OCI-LY1 (cell line): ENCODE data around the gene ZAP70.

Experiments used
- H2AFZ ChIP-seq: fragments of 200-600 bp; sonication (generic), shearing (Covaris generic); 2 replicates; pipeline ENCODE4 v1.6.0; 2014; ENCODE audit warnings: antibody characterized with exemption, mild to moderate bottlenecking, low read length
- H3F3A ChIP-seq: fragments of 200-600 bp; sonication (generic), shearing (Covaris generic); 2 replicates; pipeline ENCODE4 v1.6.0; 2014; ENCODE audit warnings: mild to moderate bottlenecking, antibody characterized with exemption, low read length, moderate library complexity; ENCODE audit not compliant: insufficient read depth
- H3K27ac ChIP-seq: fragments of 200-600 bp; sonication (generic); 2 replicates; pipeline ENCODE4 v1.5.1; 2014; ENCODE audit warnings: low read length, mixed run types, mild to moderate bottlenecking, low read depth; ENCODE audit not compliant: poor library complexity, severe bottlenecking
- H3K27me3 ChIP-seq: fragments of 200-600 bp; sonication (generic); 2 replicates; pipeline ENCODE4 v1.6.0; 2014; ENCODE audit warnings: antibody characterized with exemption, mild to moderate bottlenecking, low read length, moderate library complexity; ENCODE audit not compliant: insufficient read depth
- H3K36me3 ChIP-seq: fragments of 200-600 bp; sonication (generic); 2 replicates; pipeline ENCODE4 v1.6.1; 2014; ENCODE audit warnings: mild to moderate bottlenecking, antibody characterized with exemption, low read length, moderate library complexity, mixed read lengths; ENCODE audit not compliant: insufficient read depth
- H3K4me1 ChIP-seq: fragments of 200-600 bp; sonication (generic); 2 replicates; pipeline ENCODE4 v1.5.1; 2014; ENCODE audit warnings: mild to moderate bottlenecking, low read length, moderate library complexity; ENCODE audit not compliant: insufficient read depth, severe bottlenecking
- H3K4me2 ChIP-seq: fragments of 200-600 bp; sonication (generic), shearing (Covaris generic); 2 replicates; pipeline ENCODE4 v1.6.1; 2014; ENCODE audit warnings: low read length
- H3K4me3 ChIP-seq: fragments of 200-600 bp; sonication (generic); 2 replicates; pipeline ENCODE4 v1.5.1; 2014; ENCODE audit warnings: low read length, low read depth, mild to moderate bottlenecking, mixed read lengths; ENCODE audit not compliant: poor library complexity, severe bottlenecking
- H3K79me2 ChIP-seq: fragments of 200-600 bp; shearing (Covaris generic); 2 replicates; pipeline ENCODE4 v1.6.1; 2016; ENCODE audit warnings: mixed run types, low read length, mixed read lengths; ENCODE audit not compliant: insufficient read depth
- H3K9ac ChIP-seq: fragments of 200-600 bp; sonication (generic), shearing (Covaris generic); 2 replicates; pipeline ENCODE4 v1.6.1; 2014; ENCODE audit warnings: mild to moderate bottlenecking, low read length, mixed read lengths
- H3K9me2 ChIP-seq: fragments of 200-600 bp; sonication (generic), shearing (Covaris generic); 2 replicates; pipeline ENCODE4 v1.6.1; 2014; ENCODE audit warnings: low read depth, mild to moderate bottlenecking, low read length, mixed read lengths
- H3K9me3 ChIP-seq: fragments of 200-600 bp; shearing (Covaris generic); 2 replicates; pipeline ENCODE4 v1.6.1; 2014; ENCODE audit warnings: low read length, mixed read lengths
- H4K20me1 ChIP-seq: fragments of 200-600 bp; sonication (generic), shearing (Covaris generic); 2 replicates; pipeline ENCODE4 v1.6.0; 2016; ENCODE audit warnings: mild to moderate bottlenecking, low read length; ENCODE audit not compliant: insufficient read depth
- CTCF ChIP-seq: fragments of 200-600 bp; sonication (generic), shearing (Covaris generic); IDR thresholded peaks from 2 replicates; pipeline ENCODE4 v1.5.1; 2017; ENCODE audit warnings: mild to moderate bottlenecking, antibody characterized with exemption, low read length, moderate library complexity, mixed read lengths
- EZH2 ChIP-seq: fragments of 200-600 bp; sonication (generic), shearing (Covaris generic); IDR thresholded peaks from 2 replicates; pipeline ENCODE4 v1.8.0; 2017; ENCODE audit warnings: borderline replicate concordance, mixed run types, mild to moderate bottlenecking, antibody characterized with exemption, low read length, moderate library complexity, mixed read lengths

ZAP70 gene

DNA sequence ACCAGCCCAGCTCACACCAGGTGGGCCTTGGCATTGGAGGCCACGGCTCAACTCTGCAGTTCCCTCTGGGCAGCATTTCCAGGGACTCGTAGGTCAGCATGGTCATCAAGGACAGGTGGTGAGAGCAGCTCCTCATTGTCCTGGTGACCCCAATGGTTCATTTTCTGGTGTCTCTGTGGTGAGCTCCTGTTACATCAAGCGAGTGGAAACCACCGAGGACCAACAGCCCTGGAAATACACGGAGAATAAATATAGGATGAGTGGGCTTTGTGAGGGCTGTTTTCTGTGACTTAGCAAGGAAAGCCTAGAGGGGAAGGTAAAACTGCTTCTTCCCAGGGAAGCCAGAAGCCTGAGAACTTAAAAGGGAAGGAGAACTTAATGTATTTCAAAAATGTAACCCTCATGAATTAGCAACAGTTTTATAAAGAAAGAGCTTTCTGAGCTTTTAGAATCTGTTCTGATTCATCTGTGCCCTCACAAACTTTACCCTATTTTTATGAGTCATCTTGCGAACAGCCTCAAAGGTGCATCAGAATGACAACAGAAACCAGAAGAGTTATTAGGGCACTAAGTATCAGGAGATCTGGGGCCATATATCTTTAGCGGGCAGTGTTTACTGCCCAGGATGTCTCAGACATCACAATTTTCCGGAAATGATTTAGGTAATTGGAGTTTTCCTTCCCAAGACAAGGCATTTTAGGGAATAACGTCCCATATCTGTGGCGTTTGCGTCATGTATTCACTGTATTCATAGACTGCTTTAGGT lies 25.1 kb upstream of the ZAP70 start:
- no peaks in the 10 kb centered on the region for H3K27me3 ChIP-seq
- H3F3A ChIP-seq = no peaks in the 10 kb centered on the region
- H3K4me2 ChIP-seq = no peak overlapping the region
- no peaks in the 10 kb centered on the region for H3K79me2 ChIP-seq
- H4K20me1 ChIP-seq = no peaks in the 10 kb centered on the region
- no peak overlapping the region for H3K9ac ChIP-seq
- no peaks in the 10 kb centered on the region for H3K4me1 ChIP-seq
- no peak overlapping the region for H2AFZ ChIP-seq
- TF ChIP-seq EZH2 (no peak), CTCF (no peak)
- H3K4me3 ChIP-seq = no peak overlapping the region
- H3K36me3 ChIP-seq = no peaks in the 10 kb centered on the region
- H3K9me3 ChIP-seq = no peaks in the 10 kb centered on the region
- H3K27ac ChIP-seq = no peak overlapping the region
- H3K9me2 ChIP-seq = no peaks in the 10 kb centered on the region

DNA sequence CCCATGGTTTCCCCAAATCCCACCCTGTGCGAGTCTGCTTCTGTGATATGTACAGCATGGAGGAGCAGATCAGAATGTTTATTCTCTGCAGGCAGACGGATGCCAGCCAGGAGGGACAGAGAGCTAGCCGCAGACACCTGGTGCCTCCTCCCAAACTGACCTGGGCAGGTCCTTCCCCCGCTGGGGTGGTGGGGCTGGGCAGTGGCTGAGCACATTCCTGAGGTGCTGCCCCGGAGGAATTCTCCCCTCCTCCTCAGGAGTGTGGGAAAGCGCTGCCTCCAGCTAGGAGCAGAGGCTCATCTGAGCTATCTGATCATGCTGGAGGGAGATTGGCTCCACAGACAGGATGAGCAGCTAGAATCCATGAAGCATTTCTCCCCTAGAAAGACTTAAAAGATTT lies 22.2 kb upstream of the ZAP70 start:
- Histone ChIP-seq H3K27ac (no peak overlapping the region), H3K36me3 (no peaks in the 10 kb centered on the region), H3K79me2 (no peaks in the 10 kb centered on the region), H3K4me2 (no peak overlapping the region), H3K9ac (no peak overlapping the region), H3K27me3 (no peaks in the 10 kb centered on the region), H3K4me1 (no peaks in the 10 kb centered on the region), H3F3A (no peaks in the 10 kb centered on the region), H2AFZ (no peak overlapping the region), H3K9me3 (no peaks in the 10 kb centered on the region), H3K9me2 (no peaks in the 10 kb centered on the region), H3K4me3 (no peak overlapping the region), H4K20me1 (no peaks in the 10 kb centered on the region)
- TF ChIP-seq EZH2 (no peak), CTCF (no peak)

- H3K9ac ChIP-seq = no peak overlapping the region
- no peak overlapping the region for H3K4me2 ChIP-seq
- H3K79me2 ChIP-seq = no peaks in the 10 kb centered on the region
- H3K36me3 ChIP-seq = no peaks in the 10 kb centered on the region
- H3K27ac ChIP-seq = no peak overlapping the region
- TF ChIP-seq EZH2 (no peak), CTCF (no peak)
- H2AFZ ChIP-seq = no peak overlapping the region
- H3K9me3 ChIP-seq = no peaks in the 10 kb centered on the region
- no peaks in the 10 kb centered on the region for H3K9me2 ChIP-seq
- H4K20me1 ChIP-seq = no peaks in the 10 kb centered on the region
- no peaks in the 10 kb centered on the region for H3K27me3 ChIP-seq
- no peak overlapping the region for H3K4me3 ChIP-seq
- H3K4me1 ChIP-seq = no peaks in the 10 kb centered on the region
- no peaks in the 10 kb centered on the region for H3F3A ChIP-seq
Observed at GRCh38 chr2:97693476-97693875, 19.9 kb upstream of the ZAP70 start.
